Measurements from ENCODE around the gene ASMTL.
"Not testable (repeated sequence)": the region's sequence is repeated elsewhere in the genome, so short reads cannot be mapped to it uniquely, and the experiment has no call there.

ASMTL gene

DNA sequence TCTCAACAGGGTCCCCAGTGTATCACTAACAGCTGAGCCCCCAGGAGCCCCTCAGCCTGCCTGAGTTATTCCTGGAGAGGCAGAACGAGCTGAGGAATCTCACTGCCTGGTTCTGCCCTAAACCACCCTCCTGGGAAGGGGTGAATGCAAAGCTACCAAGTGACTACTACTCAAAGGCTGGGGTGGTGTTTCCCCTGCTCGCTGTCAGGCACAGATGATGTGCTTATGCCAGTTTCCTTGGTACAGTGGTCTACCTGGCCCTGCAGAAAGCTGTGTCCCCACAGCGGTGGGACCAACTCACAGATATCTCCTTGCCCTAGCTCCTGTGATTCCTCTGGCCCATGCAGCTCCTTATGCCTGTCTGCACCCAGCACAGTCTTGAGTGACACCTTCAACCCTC lies 35.4 kb upstream of the ASMTL start:
- Histone ChIP-seq H3K4me3 (ENCODE audit: low read length) (no peak overlapping the region), H2AFZ (ENCODE audit: low read depth, low read length) (no peak overlapping the region), H3K4me1 (ENCODE audit: insufficient read depth, low read length) (no peaks in the 10 kb centered on the region), H3K36me3 (ENCODE audit: insufficient read depth, low read length) (no peaks in the 10 kb centered on the region), H3K9me3 (ENCODE audit: low read length) (no peaks in the 10 kb centered on the region), H3K27me3 (ENCODE audit: insufficient read depth, low read length) (no peaks in the 10 kb centered on the region)

DNA sequence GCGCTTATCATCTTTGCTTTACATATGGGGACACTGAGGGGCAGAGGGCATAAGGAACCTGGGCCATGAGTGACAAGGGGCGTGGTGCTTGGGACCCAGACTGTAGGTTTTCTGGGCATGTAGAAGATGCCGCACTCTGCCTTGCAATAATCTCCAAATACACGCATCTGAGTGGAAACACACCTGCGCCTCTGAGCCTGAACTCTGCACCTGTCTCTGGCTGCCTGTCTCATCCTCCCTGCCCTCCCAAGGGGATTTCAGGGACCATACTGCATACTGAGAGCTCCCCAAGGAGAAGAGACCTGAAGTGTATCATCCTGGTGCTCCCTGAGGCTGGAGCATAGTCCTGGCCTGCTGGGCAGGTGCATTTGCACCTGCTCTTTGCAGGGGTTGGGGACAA lies 34.7 kb upstream of the ASMTL start:
- H3K4me3 ChIP-seq (ENCODE audit: low read length): no peak overlapping the region
- no peaks in the 10 kb centered on the region for H3K36me3 ChIP-seq (ENCODE audit: insufficient read depth, low read length)
- H2AFZ ChIP-seq (ENCODE audit: low read depth, low read length): no peak overlapping the region
- no peaks in the 10 kb centered on the region for H3K4me1 ChIP-seq (ENCODE audit: insufficient read depth, low read length)
- H3K9me3 ChIP-seq (ENCODE audit: low read length): no peaks in the 10 kb centered on the region
- H3K27me3 ChIP-seq (ENCODE audit: insufficient read depth, low read length): no peaks in the 10 kb centered on the region

DNA sequence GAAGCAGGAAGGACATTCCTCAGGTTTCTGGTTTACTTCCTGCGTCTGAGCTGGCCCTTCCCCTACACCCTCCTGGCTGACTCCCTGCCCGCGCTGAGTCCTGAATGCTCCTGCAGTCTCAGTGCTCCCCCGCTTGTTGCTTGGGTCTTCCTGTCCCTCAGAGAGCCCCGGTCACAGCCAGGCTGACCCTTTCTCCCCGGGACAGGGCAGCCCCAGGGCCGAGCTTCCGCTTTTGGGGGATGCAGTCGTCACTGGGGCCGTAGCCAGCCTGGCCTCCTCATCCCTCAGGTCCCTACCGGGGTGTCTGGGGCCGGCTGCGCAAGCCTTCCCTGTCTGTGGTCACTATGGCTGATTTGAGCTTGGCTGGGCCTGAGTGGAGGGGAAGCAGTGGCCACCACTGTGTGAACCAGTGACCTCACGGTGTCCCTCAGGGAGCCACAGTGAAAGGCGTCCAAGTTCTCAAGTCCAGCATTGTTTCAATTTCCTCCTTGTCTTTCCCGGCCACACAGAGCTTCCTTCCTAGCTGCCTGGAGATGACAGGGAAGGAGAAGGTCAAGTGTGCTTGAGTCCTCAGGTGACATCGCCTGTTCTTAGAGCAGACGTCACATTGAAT lies 34.1 kb upstream of the ASMTL start:
- Histone ChIP-seq H3K9me3 (ENCODE audit: low read length) (no peaks in the 10 kb centered on the region), H3K4me1 (ENCODE audit: insufficient read depth, low read length) (peaks cover 3% of the 10 kb centered on the region), H3K4me3 (ENCODE audit: low read length) (no peak overlapping the region), H3K36me3 (ENCODE audit: insufficient read depth, low read length) (no peaks in the 10 kb centered on the region), H3K27me3 (ENCODE audit: insufficient read depth, low read length) (no peaks in the 10 kb centered on the region), H2AFZ (ENCODE audit: low read depth, low read length) (no peak overlapping the region)

DNA sequence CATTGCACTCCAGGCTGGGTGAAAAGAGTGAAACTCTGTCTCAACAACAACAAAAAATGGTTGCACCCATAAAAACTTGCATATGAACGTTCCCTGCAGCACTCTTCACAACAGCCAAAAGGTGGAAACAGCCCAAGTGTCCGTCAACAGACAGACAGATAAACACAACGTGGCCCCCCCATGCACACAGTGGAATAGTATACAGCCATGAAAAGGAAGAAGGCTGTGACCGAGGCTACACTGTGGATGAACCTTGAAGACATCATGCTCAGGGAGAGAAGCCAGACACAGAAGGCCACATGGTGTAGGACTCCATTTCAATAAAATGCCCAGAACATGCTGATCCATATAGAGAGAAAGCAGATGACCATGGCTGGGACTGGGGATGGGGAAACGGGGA lies 33.5 kb upstream of the ASMTL start:
- Histone ChIP-seq H3K36me3 (ENCODE audit: insufficient read depth, low read length) (no peaks in the 10 kb centered on the region), H3K4me1 (ENCODE audit: insufficient read depth, low read length) (peaks cover 4% of the 10 kb centered on the region), H3K27me3 (ENCODE audit: insufficient read depth, low read length) (no peaks in the 10 kb centered on the region), H3K4me3 (ENCODE audit: low read length) (no peak overlapping the region), H2AFZ (ENCODE audit: low read depth, low read length) (no peak overlapping the region), H3K9me3 (ENCODE audit: low read length) (no peaks in the 10 kb centered on the region)

DNA sequence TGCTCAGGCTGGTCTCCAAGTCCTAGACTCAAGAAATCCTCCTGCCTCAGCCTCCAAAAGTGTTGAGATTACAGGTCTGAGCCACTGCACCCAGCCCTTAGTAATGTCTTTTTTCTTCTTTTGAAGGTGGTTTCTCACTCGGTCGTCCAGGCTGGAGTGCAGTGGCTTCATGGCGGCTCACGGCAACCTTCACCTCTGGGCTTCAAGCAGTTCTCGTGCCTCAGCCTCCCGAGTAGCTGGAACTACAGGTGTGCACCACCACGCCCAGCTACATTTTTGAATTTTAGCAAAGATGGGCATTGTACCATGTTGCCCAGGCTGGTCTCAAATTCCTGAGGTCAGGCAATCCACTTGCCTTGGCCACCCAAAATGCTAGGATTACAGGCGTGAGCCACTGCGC lies 32.3 kb upstream of the ASMTL start:
- no peak overlapping the region for H2AFZ ChIP-seq (ENCODE audit: low read depth, low read length)
- no peaks in the 10 kb centered on the region for H3K27me3 ChIP-seq (ENCODE audit: insufficient read depth, low read length)
- no peak overlapping the region for H3K4me3 ChIP-seq (ENCODE audit: low read length)
- H3K36me3 ChIP-seq (ENCODE audit: insufficient read depth, low read length): no peaks in the 10 kb centered on the region
- H3K9me3 ChIP-seq (ENCODE audit: low read length): no peaks in the 10 kb centered on the region
- peaks cover 4% of the 10 kb centered on the region for H3K4me1 ChIP-seq (ENCODE audit: insufficient read depth, low read length)

DNA sequence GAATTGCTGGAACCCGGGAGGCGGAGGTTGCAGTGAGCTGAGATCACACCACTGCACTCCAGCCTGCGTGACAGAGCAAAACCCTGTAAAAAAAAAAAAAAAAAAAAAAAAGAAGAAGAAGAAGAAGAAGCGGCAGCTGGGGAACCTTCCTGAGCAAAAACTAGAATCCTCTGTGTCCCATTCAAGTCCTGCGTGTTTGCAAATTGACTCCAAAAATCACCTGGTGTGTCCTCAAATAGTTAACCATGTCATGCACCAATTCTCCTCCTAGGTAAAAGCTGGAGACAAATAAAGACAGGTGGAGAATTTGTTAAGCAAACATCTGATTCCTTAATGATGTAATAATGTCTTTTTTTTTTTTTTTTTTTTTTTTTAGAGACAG lies 31.9 kb upstream of the ASMTL start:
- Histone ChIP-seq H3K4me1 (ENCODE audit: insufficient read depth, low read length) (peaks cover 4% of the 10 kb centered on the region), H2AFZ (ENCODE audit: low read depth, low read length) (no peak overlapping the region), H3K27me3 (ENCODE audit: insufficient read depth, low read length) (no peaks in the 10 kb centered on the region), H3K4me3 (ENCODE audit: low read length) (no peak overlapping the region), H3K9me3 (ENCODE audit: low read length) (no peaks in the 10 kb centered on the region), H3K36me3 (ENCODE audit: insufficient read depth, low read length) (no peaks in the 10 kb centered on the region)

DNA sequence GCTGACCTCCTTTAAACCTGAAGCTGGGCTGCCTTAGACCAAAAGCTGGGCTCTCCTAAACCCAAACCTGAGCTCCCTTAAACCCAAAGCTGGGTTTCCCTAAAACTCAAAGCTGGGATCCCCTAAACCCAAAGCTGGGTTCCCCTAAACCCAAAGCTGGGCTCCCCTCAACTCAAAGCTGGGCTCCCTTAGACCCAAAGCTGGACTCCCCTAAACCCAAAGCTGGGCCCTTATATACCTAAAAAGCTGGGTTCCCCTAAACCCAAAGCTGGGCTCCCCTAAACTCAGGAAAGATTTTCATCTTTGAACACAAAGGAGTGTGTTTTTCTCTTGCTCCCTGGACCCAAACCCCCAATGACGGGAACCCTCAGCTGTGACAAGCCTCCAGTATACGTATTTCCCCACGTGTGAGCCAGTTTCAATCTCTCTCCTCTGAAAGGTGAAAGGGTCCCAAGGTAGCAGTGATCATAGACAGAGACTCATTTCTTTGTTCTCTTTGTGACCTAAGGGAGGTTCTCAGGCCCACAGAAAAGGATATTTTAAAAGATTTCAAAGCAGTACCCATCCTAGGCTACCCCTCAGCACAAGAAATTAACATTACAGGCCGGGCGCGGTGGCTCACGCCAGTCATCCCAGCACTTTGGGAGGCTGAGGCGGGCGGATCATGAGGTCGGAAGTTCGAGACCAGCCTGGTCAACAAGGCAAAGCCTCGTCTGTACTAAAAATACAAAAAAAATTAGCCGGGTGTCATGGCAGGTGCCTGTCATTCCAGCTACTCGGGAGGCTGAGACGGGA lies 31.3 kb upstream of the ASMTL start:
- no peaks in the 10 kb centered on the region for H3K9me3 ChIP-seq (ENCODE audit: low read length)
- H3K27me3 ChIP-seq (ENCODE audit: insufficient read depth, low read length): no peaks in the 10 kb centered on the region
- H3K4me3 ChIP-seq (ENCODE audit: low read length): no peak overlapping the region
- H3K4me1 ChIP-seq (ENCODE audit: insufficient read depth, low read length): peaks cover 4% of the 10 kb centered on the region
- H2AFZ ChIP-seq (ENCODE audit: low read depth, low read length): no peak overlapping the region
- no peaks in the 10 kb centered on the region for H3K36me3 ChIP-seq (ENCODE audit: insufficient read depth, low read length)

DNA sequence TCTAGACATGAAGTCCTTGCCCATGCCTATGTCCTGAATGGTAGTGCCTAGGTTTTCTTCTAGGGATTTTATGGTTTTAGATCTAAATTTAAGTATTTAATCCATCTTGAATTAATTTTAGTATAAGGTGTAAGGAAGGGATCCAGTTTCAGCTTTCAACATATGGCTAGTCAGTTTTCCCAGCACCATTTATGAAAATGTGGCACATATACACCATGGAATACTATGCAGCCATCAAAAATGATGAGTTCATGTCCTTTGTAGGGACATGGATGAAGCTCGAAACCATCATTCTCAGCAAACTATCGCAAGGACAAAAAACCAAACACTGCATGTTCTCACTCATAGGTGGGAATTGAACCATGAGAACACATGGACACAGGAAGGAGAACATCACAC lies 29.8 kb upstream of the ASMTL start:
- H2AFZ ChIP-seq (ENCODE audit: low read depth, low read length); H3K36me3 ChIP-seq (ENCODE audit: insufficient read depth, low read length); H3K9me3 ChIP-seq (ENCODE audit: low read length); H3K27me3 ChIP-seq (ENCODE audit: insufficient read depth, low read length); H3K4me1 ChIP-seq (ENCODE audit: insufficient read depth, low read length); H3K4me3 ChIP-seq (ENCODE audit: low read length): not testable (repeated sequence)

DNA sequence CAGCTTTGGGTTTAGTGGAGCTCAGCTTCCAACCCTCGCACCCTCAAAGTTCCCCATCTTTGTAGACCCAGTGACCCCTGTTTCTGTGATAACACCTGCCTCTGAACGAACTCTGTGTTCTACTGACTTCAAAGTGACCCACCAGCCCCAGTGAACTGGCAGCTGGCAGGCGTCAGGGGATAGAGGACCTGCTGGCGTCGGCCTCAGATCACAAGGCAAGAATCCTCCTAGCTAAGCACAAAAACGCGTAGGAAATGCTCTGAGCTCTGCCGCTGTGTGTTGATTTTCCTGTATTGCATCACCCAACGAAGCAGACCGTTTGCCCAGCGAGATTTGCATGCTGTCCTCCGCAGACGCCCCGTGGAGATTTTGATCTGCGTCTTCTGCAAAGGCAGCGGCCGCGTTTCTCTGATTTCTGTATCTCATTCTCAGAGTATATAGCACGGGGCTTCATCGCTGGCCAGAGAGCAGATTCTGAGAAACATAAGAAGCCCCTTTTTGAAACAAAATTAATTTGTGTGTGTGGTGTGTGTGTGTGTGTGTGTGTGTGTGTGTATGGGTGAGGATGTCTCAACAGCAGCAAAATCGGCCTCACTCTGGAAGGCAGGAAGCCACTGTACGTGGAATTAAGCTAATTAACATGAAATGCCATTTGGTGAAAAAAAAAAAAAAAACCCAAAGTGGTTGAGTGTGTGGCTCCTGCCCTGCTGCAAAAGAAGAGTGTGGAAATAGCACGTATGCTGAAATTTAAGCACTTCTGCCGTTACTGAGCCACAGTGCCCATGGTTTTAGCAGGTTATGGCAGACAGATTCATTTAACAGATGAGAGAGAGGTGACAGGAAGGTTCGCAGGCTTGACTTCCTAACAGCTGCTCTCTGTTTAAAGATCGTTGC lies 29.2 kb upstream of the ASMTL start:
- Histone ChIP-seq H3K4me3 (ENCODE audit: low read length) (peak overlapping the region; percentile 26), H2AFZ (ENCODE audit: low read depth, low read length) (peak overlapping the region; percentile 43), H3K36me3 (ENCODE audit: insufficient read depth, low read length) (no peaks in the 10 kb centered on the region)

DNA sequence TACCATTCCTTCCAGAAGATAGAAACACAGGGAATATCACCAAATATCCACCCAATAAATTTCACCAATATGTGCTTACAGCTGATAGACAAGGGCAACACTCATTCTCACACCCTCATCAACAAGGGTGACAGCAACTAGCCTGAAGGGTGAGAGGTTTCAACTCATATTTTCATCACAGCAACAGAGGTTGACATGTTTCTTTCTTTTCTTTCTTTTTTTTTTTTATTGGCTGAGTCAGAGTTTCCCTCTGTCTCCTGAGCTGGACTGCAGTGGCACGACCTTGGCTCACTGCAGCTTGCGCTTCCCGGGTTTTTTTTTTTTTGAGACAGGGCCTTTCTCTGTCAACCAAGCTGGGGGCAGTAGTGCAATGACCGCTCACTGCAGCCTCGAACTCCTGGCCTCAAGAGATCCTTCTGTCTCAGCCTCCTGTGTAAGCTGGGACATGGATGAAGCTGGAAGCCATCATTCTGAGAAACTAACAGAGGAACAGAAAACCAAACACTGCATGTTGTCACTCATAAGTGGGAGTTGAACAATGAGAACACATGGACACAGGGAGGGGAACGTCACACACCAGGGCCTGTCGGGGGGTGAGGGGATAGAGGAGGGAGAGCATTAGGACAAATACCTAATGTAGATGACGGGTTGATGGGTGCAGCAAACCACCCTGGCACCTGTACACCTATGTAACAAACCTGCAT lies 27.5 kb upstream of the ASMTL start:
- Histone ChIP-seq H3K4me1 (ENCODE audit: insufficient read depth, low read length) (peaks cover 4% of the 10 kb centered on the region), H3K4me3 (ENCODE audit: low read length) (no peak overlapping the region), H3K27me3 (ENCODE audit: insufficient read depth, low read length) (no peaks in the 10 kb centered on the region), H2AFZ (ENCODE audit: low read depth, low read length) (no peak overlapping the region), H3K9me3 (ENCODE audit: low read length) (peaks cover 3% of the 10 kb centered on the region), H3K36me3 (ENCODE audit: insufficient read depth, low read length) (no peaks in the 10 kb centered on the region)

More for the DNA sequence above, 29.2 kb upstream of the ASMTL start:
- peaks cover 4% of the 10 kb centered on the region for H3K4me1 ChIP-seq (ENCODE audit: insufficient read depth, low read length)
- H3K9me3 ChIP-seq (ENCODE audit: low read length): no peaks in the 10 kb centered on the region
- no peaks in the 10 kb centered on the region for H3K27me3 ChIP-seq (ENCODE audit: insufficient read depth, low read length)

DNA sequence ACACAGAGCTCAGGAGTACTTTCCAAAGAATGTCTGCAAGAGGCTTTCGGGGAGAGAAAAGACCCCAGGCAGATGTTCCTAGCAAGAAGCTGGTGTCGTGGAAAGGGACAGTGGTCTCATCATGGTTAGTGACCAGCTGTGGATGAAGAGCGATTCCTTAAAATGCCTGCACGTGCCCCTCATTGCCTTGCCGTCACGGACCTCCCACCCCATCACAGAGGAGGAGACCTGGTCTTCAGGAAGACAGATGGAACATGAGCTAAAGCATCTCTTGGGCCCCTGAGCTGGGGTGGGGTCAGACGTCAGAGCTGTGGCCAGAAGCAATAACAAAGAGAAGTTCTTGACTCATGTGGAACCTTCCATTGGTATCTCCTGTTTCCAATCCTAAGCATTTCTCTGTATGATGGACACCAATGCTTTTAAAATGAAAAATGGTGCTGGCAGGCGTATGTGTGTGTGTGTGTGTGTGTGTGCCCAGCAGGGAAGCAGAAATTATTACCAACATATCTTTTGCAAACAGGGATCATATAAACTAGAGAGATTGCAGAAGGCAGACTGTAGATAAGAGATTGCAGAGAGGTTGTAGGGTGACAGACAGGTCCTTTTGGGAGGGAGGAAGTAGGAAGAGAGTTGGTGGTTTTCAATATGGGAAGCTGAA lies 25.2 kb upstream of the ASMTL start:
- Histone ChIP-seq H3K4me3 (ENCODE audit: low read length) (no peak overlapping the region), H3K4me1 (ENCODE audit: insufficient read depth, low read length) (peaks cover 4% of the 10 kb centered on the region), H3K36me3 (ENCODE audit: insufficient read depth, low read length) (no peaks in the 10 kb centered on the region), H3K27me3 (ENCODE audit: insufficient read depth, low read length) (no peaks in the 10 kb centered on the region), H3K9me3 (ENCODE audit: low read length) (peaks cover 3% of the 10 kb centered on the region), H2AFZ (ENCODE audit: low read depth, low read length) (no peak overlapping the region)

DNA sequence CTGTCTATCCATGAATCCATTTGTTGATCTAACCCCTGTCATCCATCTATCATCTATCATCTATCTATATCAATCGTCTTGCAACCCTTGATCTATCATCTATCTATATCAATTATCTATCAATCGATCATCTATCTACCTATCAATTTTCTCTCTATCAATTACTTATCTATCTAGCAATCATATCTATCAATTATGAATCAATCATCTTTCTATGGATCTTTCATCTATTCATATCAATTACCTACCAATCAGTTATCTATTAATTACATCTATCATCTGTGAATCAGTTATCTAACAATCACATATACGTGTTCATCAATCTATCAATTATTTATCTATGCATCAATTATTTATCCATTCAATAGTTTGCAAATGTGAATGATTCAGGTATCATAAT lies 24.5 kb upstream of the ASMTL start:
- H3K27me3 ChIP-seq (ENCODE audit: insufficient read depth, low read length): no peaks in the 10 kb centered on the region
- peaks cover 4% of the 10 kb centered on the region for H3K4me1 ChIP-seq (ENCODE audit: insufficient read depth, low read length)
- no peaks in the 10 kb centered on the region for H3K36me3 ChIP-seq (ENCODE audit: insufficient read depth, low read length)
- H2AFZ ChIP-seq (ENCODE audit: low read depth, low read length): no peak overlapping the region
- peaks cover 3% of the 10 kb centered on the region for H3K9me3 ChIP-seq (ENCODE audit: low read length)
- no peak overlapping the region for H3K4me3 ChIP-seq (ENCODE audit: low read length)
